ENCODE measurements around the gene ALK. TPM values are rescaled to one million over a fixed set of nuclear protein-coding genes. Genes with fewer than 3 reads are reported as not detected.

ALK gene
- total and polyA plus RNA-seq, 10 of the 15 experiments (the other 5 are each of a cell fraction or from before 2014, with no cell fraction given) = 0.11 TPM; not detected in 9

DNA sequence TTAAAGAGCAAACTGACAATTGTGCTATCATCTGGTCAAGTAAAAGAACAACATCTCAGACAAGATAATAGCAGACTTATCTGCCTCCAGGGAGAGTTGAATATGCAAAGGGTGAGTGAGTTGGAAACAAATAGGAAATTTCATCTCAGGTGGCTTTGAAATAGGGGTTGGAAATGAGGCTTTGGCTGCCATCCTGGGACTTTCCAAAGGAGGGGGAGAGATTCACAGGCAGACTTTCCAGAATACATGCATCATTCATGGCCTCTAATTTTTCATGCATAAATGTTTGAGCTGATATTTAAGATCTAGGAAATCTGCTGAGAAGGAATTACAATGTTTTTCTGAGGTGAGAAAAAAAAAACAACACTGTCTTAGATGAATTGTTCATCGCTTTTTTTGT lies 300.5 kb downstream of the ALK start:
- no peaks in the 10 kb centered on the region for H3K36me3 ChIP-seq (ENCODE audit: control insufficient read depth in 2 of 2, insufficient read depth in 2 of 2, low read length in 1 of 2)
- no peak overlapping the region for H3K9ac ChIP-seq (ENCODE audit: control insufficient read depth, insufficient read depth, low read length)
- BruUV-seq (replicated peaks) = no TSS peak
- H3K27me3 ChIP-seq (replicated peaks in 1 of 2; ENCODE audit: control insufficient read depth in 2 of 2, insufficient read depth in 2 of 2, low read length in 1 of 2) = no peaks in the 10 kb centered on the region; a peak in 1 of 4 replicates
- ATAC-seq (no peak), DNase-seq (ENCODE audit: low read depth, low spot score) (no peak), FAIRE-seq (no peak)
- 0% methylated on average over 1 of the region's 1 CpG for WGBS (ENCODE audit: insufficient coverage, insufficient replicate concordance, low lambda C conversion rate, missing lambda C conversion rate)
- no peaks in the 10 kb centered on the region for H3K4me1 ChIP-seq (ENCODE audit: control insufficient read depth, insufficient read depth, low read length)
- no peak overlapping the region for H3K27ac ChIP-seq (ENCODE audit: control insufficient read depth, insufficient read depth)
- in situ Hi-C loops (cut with MboI) = no loop called here
- H3K9me3 ChIP-seq (replicated peaks; ENCODE audit: control insufficient read depth, insufficient read depth, low read length) = no peaks in the 10 kb centered on the region; the same call in 2 of the 3 replicates
- H2AFZ ChIP-seq (ENCODE audit: control insufficient read depth, low read depth, low read length) = no peak overlapping the region
- ChIA-PET SMC1A (ENCODE audit: uncharacterized antibody, unreplicated experiment) (interaction anchor here (0.6 kb wide), 1 partner anchor 105 kb away, joined by 3 read pairs; no protein-coding TSS in a partner anchor), CTCF (no interaction called here), POLR2A (no interaction called here), RAD21 (ENCODE audit: unreplicated experiment) (no interaction called here)
- TF ChIP-seq SREBF2 (IDR thresholded peaks at IDR 0.05; ENCODE audit: low read length) (no peak), TCF7 (IDR thresholded peaks at IDR 0.05; ENCODE audit: borderline replicate concordance) (no peak), PAX8 (IDR thresholded peaks at IDR 0.05) (no peak), NFYA (IDR thresholded peaks at IDR 0.05; ENCODE audit: borderline replicate concordance, low read depth, low read length) (no peak), SMAD1 (IDR thresholded peaks at IDR 0.05; ENCODE audit: low read depth, partially characterized antibody) (no peak), ZNF217 (IDR thresholded peaks at IDR 0.05) (no peak), RBBP5 (conservative IDR thresholded peaks at IDR 0.05) (no peak), STAT3 (IDR thresholded peaks at IDR 0.05; ENCODE audit: low read depth, low read length) (no peak)
- TF ChIP-seq, protein P1, sequence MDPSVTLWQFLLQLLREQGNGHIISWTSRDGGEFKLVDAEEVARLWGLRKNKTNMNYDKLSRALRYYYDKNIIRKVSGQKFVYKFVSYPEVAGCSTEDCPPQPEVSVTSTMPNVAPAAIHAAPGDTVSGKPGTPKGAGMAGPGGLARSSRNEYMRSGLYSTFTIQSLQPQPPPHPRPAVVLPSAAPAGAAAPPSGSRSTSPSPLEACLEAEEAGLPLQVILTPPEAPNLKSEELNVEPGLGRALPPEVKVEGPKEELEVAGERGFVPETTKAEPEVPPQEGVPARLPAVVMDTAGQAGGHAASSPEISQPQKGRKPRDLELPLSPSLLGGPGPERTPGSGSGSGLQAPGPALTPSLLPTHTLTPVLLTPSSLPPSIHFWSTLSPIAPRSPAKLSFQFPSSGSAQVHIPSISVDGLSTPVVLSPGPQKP (IDR thresholded peaks at IDR 0.05; ENCODE audit: low read depth, low read length) = no peak
- TF ChIP-seq, protein P2, sequence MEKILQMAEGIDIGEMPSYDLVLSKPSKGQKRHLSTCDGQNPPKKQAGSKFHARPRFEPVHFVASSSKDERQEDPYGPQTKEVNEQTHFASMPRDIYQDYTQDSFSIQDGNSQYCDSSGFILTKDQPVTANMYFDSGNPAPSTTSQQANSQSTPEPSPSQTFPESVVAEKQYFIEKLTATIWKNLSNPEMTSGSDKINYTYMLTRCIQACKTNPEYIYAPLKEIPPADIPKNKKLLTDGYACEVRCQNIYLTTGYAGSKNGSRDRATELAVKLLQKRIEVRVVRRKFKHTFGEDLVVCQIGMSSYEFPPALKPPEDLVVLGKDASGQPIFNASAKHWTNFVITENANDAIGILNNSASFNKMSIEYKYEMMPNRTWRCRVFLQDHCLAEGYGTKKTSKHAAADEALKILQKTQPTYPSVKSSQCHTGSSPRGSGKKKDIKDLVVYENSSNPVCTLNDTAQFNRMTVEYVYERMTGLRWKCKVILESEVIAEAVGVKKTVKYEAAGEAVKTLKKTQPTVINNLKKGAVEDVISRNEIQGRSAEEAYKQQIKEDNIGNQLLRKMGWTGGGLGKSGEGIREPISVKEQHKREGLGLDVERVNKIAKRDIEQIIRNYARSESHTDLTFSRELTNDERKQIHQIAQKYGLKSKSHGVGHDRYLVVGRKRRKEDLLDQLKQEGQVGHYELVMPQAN (conservative IDR thresholded peaks at IDR 0.05) = no peak
- no peaks in the 10 kb centered on the region for H3K79me2 ChIP-seq (ENCODE audit: control insufficient read depth, insufficient read depth, low read length)
- no peak overlapping the region for H3K4me2 ChIP-seq (ENCODE audit: control insufficient read depth, insufficient read depth)
- no peak overlapping the region for H3K4me3 ChIP-seq
- no peaks in the 10 kb centered on the region for H4K20me1 ChIP-seq (ENCODE audit: control insufficient read depth, insufficient read depth)
- intact Hi-C loops (cut with micrococcal nuclease; ENCODE audit: unreplicated experiment) = no loop called here

All from GM12878 (cell line).